ENCODE data around the gene CDK4. TPM values are rescaled to one million over a fixed set of nuclear protein-coding genes. Genes with fewer than 3 reads are reported as not detected.

CDK4 gene
- total and polyA plus RNA-seq, 2 of the 13 experiments (the other 11 are each of a cell fraction or from before 2014, with no cell fraction given), result 191 to 209 TPM

DNA sequence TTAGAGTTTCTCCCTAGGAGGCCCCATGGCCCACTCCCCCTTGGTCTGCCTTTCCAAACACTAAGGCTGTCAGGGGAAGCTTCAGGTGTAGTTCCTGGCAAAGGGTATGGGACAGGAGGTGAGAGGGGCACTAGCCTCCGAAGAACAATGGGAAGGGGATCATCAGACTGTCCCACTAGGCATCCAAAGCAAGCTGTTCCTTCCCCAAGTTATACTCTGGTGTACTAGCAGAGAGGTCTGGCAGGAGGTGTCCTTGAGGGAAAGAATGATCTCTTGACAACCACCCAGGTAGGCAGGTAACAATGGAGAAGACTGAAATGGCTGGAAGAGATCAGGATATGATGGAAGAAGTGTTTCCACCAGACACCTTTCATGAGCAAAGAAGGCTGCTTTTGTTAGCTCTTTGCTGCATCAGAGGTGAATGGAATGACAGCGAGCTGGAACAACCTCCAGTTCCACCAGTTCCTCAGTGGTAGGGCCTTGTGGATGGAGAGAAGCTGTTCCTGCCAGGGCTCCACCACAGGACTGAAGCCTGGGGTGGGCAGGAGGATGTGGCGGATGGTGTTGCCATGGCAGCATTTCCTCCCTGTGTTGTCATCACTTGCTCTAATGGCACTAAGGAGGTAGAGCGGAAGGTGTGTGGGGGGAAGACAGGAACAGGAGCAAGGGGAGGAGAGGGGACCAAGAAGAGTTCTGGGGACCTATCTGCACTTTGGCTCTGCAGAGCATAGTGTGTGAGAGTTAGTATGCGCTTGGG, 11.3 kb downstream of the CDK4 start:
- Histone ChIP-seq H3K9ac (ENCODE audit: insufficient read depth, low read depth, low read length) (no peak overlapping the region), H3K4me3 (replicated peaks in 1 of 3; ENCODE audit: insufficient read depth in 1 of 3, low read depth in 2 of 3, low read length in 3 of 3) (no peak overlapping the region), H2AFZ (ENCODE audit: low read length) (no peak overlapping the region), H3K36me3 (replicated peaks in 1 of 2; ENCODE audit: control insufficient read depth in 1 of 2, insufficient read depth in 2 of 2, low read length in 2 of 2) (0 out of 5 replicates have a peak, but pooled peaks cover 0 to 4% of the 10 kb centered on the region in 2 experiments), H3K4me2 (ENCODE audit: low read depth, low read length) (no peak overlapping the region), H3K9me3 (ENCODE audit: low read length) (no peaks in the 10 kb centered on the region), H3K4me1 (ENCODE audit: insufficient read depth, low read length) (peaks cover 57% of the 10 kb centered on the region), H3K79me2 (ENCODE audit: insufficient read depth, low read length) (peaks cover 6% of the 10 kb centered on the region), H4K20me1 (ENCODE audit: insufficient read depth, low read length) (no peaks in the 10 kb centered on the region), H3K27me3 (ENCODE audit: control insufficient read depth in 1 of 2, insufficient read depth in 2 of 2, low read length in 2 of 2) (peaks cover 12 to 44% of the 10 kb centered on the region in 2 experiments; a peak in 4 of 5 replicates), H3K27ac (ENCODE audit: extremely low read length, insufficient read depth, low read length) (no peak overlapping the region)
- intact Hi-C loops (cut with micrococcal nuclease; ENCODE audit: unreplicated experiment), result no loop called here
- 57% methylated on average over 5 of the region's 5 CpGs for WGBS (ENCODE audit: low lambda C conversion rate)
- no TSS peak for BruUV-seq (replicated peaks)
- in situ Hi-C loops (cut with HindIII; ENCODE audit: extremely low pct_ligation_motif_present, low pct_unique_long_range_greater_than_20kb), result no loop called here
- CTCF ChIA-PET (ENCODE audit: low intra/inter-chr PET ratio, low total read pairs), result no interaction called here
- FAIRE-seq (no peak), DNase-seq (ENCODE audit: low spot score) (no peak), ATAC-seq (no peak)
- POLR2A ChIA-PET, result no interaction called here
- TF ChIP-seq NONO (IDR thresholded peaks at IDR 0.05), result no peak
- TF ChIP-seq NONO (CRISPR knock-in tag; conservative IDR thresholded peaks at IDR 0.05), result no peak
- no peak for TF ChIP-seq TBX3 (IDR thresholded peaks at IDR 0.05; ENCODE audit: borderline replicate concordance)
- TF ChIP-seq RXRA (CRISPR knock-in tag; IDR thresholded peaks at IDR 0.05), result no peak
- TF ChIP-seq ZNF136 (CRISPR knock-in tag; IDR thresholded peaks at IDR 0.05; ENCODE audit: low read depth), result no peak
- no peak for TF ChIP-seq TOPORS (CRISPR knock-in tag; IDR thresholded peaks at IDR 0.05)
- TF ChIP-seq, protein P1, sequence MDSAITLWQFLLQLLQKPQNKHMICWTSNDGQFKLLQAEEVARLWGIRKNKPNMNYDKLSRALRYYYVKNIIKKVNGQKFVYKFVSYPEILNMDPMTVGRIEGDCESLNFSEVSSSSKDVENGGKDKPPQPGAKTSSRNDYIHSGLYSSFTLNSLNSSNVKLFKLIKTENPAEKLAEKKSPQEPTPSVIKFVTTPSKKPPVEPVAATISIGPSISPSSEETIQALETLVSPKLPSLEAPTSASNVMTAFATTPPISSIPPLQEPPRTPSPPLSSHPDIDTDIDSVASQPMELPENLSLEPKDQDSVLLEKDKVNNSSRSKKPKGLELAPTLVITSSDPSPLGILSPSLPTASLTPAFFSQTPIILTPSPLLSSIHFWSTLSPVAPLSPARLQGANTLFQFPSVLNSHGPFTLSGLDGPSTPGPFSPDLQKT (CRISPR knock-in tag; IDR thresholded peaks at IDR 0.05; ENCODE audit: borderline replicate concordance), result no peak
- TF ChIP-seq, protein P2, sequence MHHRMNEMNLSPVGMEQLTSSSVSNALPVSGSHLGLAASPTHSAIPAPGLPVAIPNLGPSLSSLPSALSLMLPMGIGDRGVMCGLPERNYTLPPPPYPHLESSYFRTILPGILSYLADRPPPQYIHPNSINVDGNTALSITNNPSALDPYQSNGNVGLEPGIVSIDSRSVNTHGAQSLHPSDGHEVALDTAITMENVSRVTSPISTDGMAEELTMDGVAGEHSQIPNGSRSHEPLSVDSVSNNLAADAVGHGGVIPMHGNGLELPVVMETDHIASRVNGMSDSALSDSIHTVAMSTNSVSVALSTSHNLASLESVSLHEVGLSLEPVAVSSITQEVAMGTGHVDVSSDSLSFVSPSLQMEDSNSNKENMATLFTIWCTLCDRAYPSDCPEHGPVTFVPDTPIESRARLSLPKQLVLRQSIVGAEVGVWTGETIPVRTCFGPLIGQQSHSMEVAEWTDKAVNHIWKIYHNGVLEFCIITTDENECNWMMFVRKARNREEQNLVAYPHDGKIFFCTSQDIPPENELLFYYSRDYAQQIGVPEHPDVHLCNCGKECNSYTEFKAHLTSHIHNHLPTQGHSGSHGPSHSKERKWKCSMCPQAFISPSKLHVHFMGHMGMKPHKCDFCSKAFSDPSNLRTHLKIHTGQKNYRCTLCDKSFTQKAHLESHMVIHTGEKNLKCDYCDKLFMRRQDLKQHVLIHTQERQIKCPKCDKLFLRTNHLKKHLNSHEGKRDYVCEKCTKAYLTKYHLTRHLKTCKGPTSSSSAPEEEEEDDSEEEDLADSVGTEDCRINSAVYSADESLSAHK (CRISPR knock-in tag; IDR thresholded peaks at IDR 0.05; ENCODE audit: borderline replicate concordance), result no peak
- TF ChIP-seq ESRRA (CRISPR knock-in tag; IDR thresholded peaks at IDR 0.05; ENCODE audit: low read depth), result no peak
- TF ChIP-seq, protein P3, sequence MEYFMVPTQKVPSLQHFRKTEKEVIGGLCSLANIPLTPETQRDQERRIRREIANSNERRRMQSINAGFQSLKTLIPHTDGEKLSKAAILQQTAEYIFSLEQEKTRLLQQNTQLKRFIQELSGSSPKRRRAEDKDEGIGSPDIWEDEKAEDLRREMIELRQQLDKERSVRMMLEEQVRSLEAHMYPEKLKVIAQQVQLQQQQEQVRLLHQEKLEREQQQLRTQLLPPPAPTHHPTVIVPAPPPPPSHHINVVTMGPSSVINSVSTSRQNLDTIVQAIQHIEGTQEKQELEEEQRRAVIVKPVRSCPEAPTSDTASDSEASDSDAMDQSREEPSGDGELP (IDR thresholded peaks at IDR 0.05; ENCODE audit: borderline replicate concordance, low read depth), result no peak
